AG10803 (cell line): Measurements from ENCODE around the gene RBBP8NL.

Experiments
- DNase-seq: peaks from one replicate; pipeline ENCODE4 v3.0.0; 2010; ENCODE audit warnings: low read depth
- H3K4me3 ChIP-seq: 2 replicates; pipeline ENCODE4 v1.5.1; 2011; ENCODE audit warnings: mild to moderate bottlenecking, low read length, control low read depth
- TF ChIP-seq, protein P1 (sequence below): conservative IDR thresholded peaks from 2 replicates; pipeline ENCODE4 v1.5.1; 2011; ENCODE audit warnings: mild to moderate bottlenecking, low read length, control low read depth, inconsistent platforms

The RBBP8NL gene

DNA sequence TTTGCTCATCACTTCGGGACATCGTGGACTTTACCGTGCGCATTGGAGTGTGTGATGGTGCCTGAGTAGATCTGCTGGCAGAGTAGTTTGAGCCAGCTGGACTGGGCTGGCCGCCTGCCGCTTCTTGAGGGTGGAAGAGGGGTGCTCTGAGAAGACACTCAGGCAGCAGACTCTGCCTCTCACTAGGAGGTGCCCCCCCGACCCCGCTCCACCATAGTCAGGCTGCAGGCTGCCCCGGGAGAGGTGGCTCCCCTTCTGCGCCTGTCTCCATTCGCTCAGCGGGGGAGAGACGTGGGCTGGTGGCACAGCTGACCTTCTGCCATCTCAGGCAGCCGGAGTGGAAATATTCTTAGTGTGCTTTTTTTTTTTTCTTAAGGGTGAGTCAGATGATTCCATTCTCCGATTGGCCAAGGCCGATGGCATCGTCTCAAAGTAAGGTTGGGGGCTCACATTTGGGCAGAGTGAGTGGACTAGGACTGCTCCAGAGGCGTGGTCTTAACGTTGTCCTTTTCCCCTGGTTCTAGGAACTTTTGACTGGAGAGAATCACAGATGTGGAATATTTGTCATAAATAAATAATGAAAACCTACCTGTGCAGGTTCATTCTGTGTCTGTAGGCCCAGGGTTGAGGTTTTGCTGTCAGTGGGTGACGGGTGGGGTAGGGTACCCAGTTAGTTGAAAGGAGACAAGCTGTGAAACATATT is 39.3 kb downstream of the RBBP8NL start:
- TF ChIP-seq, protein P1, sequence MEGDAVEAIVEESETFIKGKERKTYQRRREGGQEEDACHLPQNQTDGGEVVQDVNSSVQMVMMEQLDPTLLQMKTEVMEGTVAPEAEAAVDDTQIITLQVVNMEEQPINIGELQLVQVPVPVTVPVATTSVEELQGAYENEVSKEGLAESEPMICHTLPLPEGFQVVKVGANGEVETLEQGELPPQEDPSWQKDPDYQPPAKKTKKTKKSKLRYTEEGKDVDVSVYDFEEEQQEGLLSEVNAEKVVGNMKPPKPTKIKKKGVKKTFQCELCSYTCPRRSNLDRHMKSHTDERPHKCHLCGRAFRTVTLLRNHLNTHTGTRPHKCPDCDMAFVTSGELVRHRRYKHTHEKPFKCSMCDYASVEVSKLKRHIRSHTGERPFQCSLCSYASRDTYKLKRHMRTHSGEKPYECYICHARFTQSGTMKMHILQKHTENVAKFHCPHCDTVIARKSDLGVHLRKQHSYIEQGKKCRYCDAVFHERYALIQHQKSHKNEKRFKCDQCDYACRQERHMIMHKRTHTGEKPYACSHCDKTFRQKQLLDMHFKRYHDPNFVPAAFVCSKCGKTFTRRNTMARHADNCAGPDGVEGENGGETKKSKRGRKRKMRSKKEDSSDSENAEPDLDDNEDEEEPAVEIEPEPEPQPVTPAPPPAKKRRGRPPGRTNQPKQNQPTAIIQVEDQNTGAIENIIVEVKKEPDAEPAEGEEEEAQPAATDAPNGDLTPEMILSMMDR, result no peak
- DNase-seq, result no peak
- H3K4me3 ChIP-seq, result peak overlapping the region; percentile 97

DNA sequence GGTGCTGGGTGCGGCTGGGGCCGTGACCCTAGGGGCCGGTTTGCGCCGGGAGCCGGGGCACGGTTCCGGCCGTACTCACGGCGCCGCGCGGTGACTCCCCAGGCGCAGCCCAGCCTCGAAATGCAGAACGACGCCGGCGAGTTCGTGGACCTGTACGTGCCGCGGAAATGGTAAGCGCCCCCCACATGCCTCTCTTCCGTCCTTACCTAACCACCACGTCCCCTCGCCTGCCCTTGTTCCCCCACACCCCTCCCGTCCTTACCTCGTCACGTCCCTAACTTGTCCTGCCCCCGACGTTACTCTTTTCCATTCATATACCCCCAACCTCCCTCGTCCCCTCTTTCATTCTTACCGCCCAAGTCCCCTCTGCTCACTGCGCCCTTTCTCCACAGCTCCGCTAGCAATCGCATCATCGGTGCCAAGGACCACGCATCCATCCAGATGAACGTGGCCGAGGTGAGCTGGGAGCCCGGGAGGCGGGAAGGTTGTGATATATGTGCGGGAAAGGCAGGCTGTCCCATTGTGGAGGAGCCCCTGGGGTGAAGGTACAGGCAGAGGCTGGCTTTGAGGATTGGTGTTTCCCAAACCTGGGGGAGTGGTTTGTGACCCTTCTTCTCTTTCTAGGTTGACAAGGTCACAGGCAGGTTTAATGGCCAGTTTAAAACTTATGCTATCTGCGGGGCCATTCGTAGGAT is 40.0 kb downstream of the RBBP8NL start:
- DNase-seq, result no peak
- TF ChIP-seq, protein P1, result no peak
- H3K4me3 ChIP-seq, result peak overlapping the region; percentile 97

DNA sequence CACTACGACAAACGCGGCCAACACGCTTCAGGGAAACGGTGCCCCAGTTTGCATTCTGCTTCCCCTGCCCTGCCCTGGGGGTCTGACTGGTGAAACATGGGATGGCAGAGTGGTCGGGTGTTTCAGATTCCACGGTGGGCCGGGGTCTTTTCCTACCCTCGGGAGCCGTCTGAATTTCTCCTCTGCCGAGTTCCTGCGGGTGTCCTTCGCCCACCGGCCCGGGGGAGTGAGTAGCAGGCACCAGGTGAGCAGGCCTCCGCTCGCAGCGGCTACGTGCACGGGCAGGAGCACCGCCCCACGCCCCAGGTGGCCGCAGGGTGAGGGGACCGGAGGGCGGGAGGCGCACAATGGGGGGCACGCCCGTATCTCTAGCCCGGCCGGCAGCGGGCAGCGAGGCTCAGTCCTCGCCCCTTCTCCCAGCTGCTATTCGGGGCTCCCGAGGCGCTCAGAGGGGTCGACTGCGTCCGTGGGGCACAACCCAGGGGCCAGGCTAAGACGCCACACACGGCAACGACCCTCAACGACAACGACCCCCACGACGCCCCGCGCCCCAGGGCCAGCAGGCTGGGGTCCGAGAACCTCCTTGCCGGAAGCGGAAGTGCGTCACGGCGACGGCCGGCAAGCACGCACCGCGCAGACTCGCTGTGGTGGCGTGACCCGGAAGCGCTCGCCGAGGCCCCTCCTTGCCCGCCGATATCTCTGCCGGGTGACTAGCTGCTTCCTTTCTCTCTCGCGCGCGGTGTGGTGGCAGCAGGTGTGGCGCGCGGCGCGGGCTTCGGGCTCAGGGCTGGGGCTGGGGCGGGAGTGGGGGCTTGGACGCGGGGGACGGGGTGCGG is 40.7 kb downstream of the RBBP8NL start, which contains the start of gene RPS21:
RPS21 (plus strand) TSS at position 721 of the 836 bp plus-strand sequence. CDS start 236 bp downstream, outside the sequence.
- peak; percentile 85 for DNase-seq
- peak within 1 kb of the TSS; percentile 97 for H3K4me3 ChIP-seq
- TF ChIP-seq, protein P1, result no peak

DNA sequence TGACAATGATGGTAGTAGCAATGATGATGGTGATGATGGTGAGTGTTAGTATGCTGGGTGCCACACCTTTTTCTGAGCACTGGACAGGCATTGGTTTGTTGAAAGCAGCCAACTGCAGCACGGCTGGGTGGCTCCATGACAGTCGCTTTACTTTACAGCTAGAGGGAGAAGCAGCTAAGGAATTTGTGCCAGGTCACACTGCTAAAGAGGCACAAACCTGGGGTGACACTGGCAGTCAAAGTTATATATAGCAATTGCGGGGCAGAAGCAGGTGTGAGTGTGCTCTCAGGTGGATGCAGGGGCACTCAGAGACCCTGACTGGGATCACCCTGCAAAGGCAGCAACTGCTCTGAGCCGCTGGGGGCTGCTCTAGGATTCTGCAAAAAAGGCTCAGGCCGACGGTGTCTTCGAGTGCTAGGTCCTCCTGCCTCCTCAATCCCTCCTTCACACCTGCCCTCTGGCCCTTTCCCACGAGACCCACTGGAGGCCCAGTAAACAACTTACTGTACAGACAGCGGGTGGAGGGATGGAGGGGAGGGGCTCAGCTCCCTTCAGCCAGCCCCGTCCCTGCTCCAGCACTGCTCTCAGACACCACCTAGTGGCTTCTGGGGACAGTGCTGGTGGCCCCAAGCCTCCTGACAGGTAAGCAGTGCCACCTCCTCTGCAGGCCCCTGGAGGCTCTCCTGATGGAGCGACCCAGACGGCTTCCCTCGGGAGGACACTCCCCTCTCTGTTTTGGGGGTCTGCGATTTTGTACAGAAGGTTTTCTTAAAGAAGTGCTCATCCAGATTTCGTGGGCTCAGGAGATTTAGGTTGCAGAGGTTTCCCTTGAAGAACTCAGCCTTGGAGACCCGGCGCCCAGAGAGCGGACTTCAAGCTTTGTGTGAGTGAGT is 44.8 kb downstream of the RBBP8NL start:
- TF ChIP-seq, protein P1, result peak; percentile 78
- DNase-seq, result peak; percentile 58
- H3K4me3 ChIP-seq, result no peak overlapping the region

DNA sequence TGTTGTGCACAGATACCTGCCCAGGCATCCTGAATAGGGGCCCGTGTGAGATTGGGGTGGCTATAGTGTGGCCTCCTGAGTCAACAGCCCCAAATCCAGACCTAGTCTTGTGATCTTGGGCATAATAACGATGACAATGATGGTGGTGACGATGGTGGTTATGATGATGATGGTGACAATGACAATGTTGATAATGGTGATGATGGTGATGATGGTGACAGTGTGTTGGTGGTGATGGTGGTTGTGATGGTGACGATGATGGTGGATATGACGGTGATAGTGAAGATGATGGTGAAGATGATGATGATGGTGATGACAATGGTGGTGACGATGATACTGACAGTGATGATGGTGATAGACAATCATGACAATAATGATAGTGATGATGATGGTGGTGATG is 45.5 kb downstream of the RBBP8NL start:
- TF ChIP-seq, protein P1, result no peak
- no peak overlapping the region for H3K4me3 ChIP-seq
- DNase-seq, result no peak

DNA sequence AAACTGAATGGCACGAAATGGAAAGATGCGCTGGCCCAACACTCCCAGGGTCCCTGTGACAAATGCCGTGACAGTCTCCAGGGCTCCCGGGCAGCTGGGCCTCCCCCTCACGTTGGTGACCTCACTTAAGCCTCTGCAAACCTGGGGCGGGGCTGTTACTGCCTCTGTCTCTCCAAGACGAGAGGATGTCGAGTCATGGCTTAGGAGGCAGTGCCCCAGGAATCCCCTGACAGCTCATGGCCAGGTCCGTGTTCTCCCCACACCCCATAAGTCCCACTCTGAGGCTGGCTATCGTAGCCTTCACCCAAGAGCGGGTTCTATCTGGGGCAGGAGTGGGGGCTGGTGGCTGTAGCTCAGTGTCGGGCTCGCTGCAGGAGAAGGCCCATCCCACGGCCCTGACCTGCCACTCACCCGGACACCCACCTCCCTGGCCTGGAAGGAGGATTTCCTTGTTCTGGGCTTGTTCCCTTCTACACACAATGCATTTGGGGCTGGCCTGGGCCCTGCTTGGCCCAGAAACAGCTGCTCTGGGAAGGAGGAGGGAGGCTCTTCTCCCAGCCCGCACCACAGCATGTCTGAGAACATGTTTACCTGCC is 46.0 kb downstream of the RBBP8NL start:
- no peak overlapping the region for H3K4me3 ChIP-seq
- TF ChIP-seq, protein P1, result no peak
- DNase-seq, result no peak
